Activated CD4-positive, alpha-beta T cell treated with anti-CD3 and anti-CD28 coated beads, Interleukin-2, amount 10 ng/mL, durations not matched to agents 24 days and 14 days (primary cell): ENCODE data around the gene PIK3CD. TPM values are rescaled to one million over a fixed set of nuclear protein-coding genes. Genes with fewer than 3 reads are reported as not detected.

ENCODE experiments used
- DNase-seq: peaks from one replicate; pipeline ENCODE4 v3.0.0; 2022
- H3K27ac Mint-ChIP-seq: one replicate; pipeline ENCODE4 v1.8.0; 2022; ENCODE audit warnings: mild to moderate bottlenecking, mixed read lengths
- H3K27me3 Mint-ChIP-seq: one replicate; pipeline ENCODE4 v1.8.0; 2022; ENCODE audit warnings: mixed read lengths
- H3K36me3 Mint-ChIP-seq: one replicate; pipeline ENCODE4 v1.8.0; 2022; ENCODE audit warnings: low read depth, mild to moderate bottlenecking, mixed read lengths
- H3K4me1 Mint-ChIP-seq: one replicate; pipeline ENCODE4 v1.8.0; 2021; ENCODE audit warnings: mixed read lengths
- H3K4me3 Mint-ChIP-seq: one replicate; pipeline ENCODE4 v1.8.0; 2022; ENCODE audit warnings: mild to moderate bottlenecking, moderate library complexity, mixed read lengths
- H3K9me3 Mint-ChIP-seq: one replicate; pipeline ENCODE4 v1.8.0; 2021; ENCODE audit warnings: mixed read lengths
- intact Hi-C: fragments of 100-400 bp; cut with micrococcal nuclease; formaldehyde crosslinking; loops from one replicate; pipeline ENCODE4 v1.15.1; 2023
- total RNA-seq: library from RNA; stranded (reverse); gene quantifications from 2 replicates; pipeline ENCODE4 v1.2.3, GENCODE V29; 2022

PIK3CD gene
- total RNA-seq, 1 donor from 2014 or later, result 233 TPM

GRCh38 chr1:9716404-9717192 is 65.1 kb downstream of the PIK3CD start:
- H3K9me3 Mint-ChIP-seq, result no peaks in the 10 kb centered on the region
- peaks cover 58% of the 10 kb centered on the region for H3K4me1 Mint-ChIP-seq
- H3K36me3 Mint-ChIP-seq, result peaks cover 72% of the 10 kb centered on the region

GRCh38 chr1:9717193-9718005 is 65.9 kb downstream of the PIK3CD start:
- Mint-ChIP-seq H3K9me3 (no peaks in the 10 kb centered on the region), H3K4me3 (peak overlapping the region; percentile 82), H3K4me1 (peaks cover 57% of the 10 kb centered on the region), H3K27me3 (no peaks in the 10 kb centered on the region), H3K36me3 (peaks cover 74% of the 10 kb centered on the region), H3K27ac (peak overlapping the region; percentile 92)
- DNase-seq, result peak; percentile 96
- intact Hi-C loops, result loop anchor here (1.0 to 2.0 kb wide), 4 partner anchors 11 to 88 kb away; no protein-coding TSS in a partner anchor

More at GRCh38 chr1:9716404-9717192, 65.1 kb downstream of the PIK3CD start:
- H3K4me3 Mint-ChIP-seq, result peak overlapping the region; percentile 82
- peak; percentile 75 for DNase-seq
- intact Hi-C loops, result loop anchor here (1.0 to 2.0 kb wide), 4 partner anchors 12 to 87 kb away; no protein-coding TSS in a partner anchor
- H3K27me3 Mint-ChIP-seq, result no peaks in the 10 kb centered on the region
- peak overlapping the region; percentile 92 for H3K27ac Mint-ChIP-seq

- Mint-ChIP-seq H3K27me3 (no peaks in the 10 kb centered on the region), H3K27ac (peak overlapping the region; percentile 92), H3K36me3 (peaks cover 76% of the 10 kb centered on the region), H3K4me1 (peaks cover 52% of the 10 kb centered on the region), H3K4me3 (peak overlapping the region; percentile 82), H3K9me3 (no peaks in the 10 kb centered on the region)
- no peak for DNase-seq
- intact Hi-C loops, result no loop called here
Measured at GRCh38 chr1:9718006-9718680, 66.6 kb downstream of the PIK3CD start.

- Mint-ChIP-seq H3K27ac (peak overlapping the region; percentile 77), H3K4me1 (peaks cover 54% of the 10 kb centered on the region), H3K9me3 (no peaks in the 10 kb centered on the region), H3K27me3 (no peaks in the 10 kb centered on the region), H3K4me3 (peak overlapping the region; percentile 30), H3K36me3 (peaks cover 82% of the 10 kb centered on the region)
- intact Hi-C loops, result loop anchor here (10.0 kb wide), 1 partner anchor 105 kb away; the partner anchor contains the start of gene CLSTN1
- no peak for DNase-seq
Measured at GRCh38 chr1:9719978-9720722, 68.6 kb downstream of the PIK3CD start.

- no peaks in the 10 kb centered on the region for H3K27me3 Mint-ChIP-seq
- intact Hi-C loops, result loop anchor here (10.0 kb wide), 1 partner anchor 104 kb away; the partner anchor contains the start of gene CLSTN1
- H3K4me3 Mint-ChIP-seq, result no peak overlapping the region
- peaks cover 81% of the 10 kb centered on the region for H3K36me3 Mint-ChIP-seq
- peaks cover 51% of the 10 kb centered on the region for H3K4me1 Mint-ChIP-seq
- no peak for DNase-seq
- no peaks in the 10 kb centered on the region for H3K9me3 Mint-ChIP-seq
- peak overlapping the region; percentile 72 for H3K27ac Mint-ChIP-seq
Measured at GRCh38 chr1:9720785-9721605, 69.5 kb downstream of the PIK3CD start.

- peak; percentile 91 for DNase-seq
- H3K36me3 Mint-ChIP-seq, result peaks cover 80% of the 10 kb centered on the region
- no peak overlapping the region for H3K4me3 Mint-ChIP-seq
- no peaks in the 10 kb centered on the region for H3K27me3 Mint-ChIP-seq
- peaks cover 46% of the 10 kb centered on the region for H3K4me1 Mint-ChIP-seq
- no peaks in the 10 kb centered on the region for H3K9me3 Mint-ChIP-seq
- intact Hi-C loops, result loop anchor here (10.0 kb wide), 1 partner anchor 103 kb away; the partner anchor contains the start of gene CLSTN1
- H3K27ac Mint-ChIP-seq, result no peak overlapping the region
Measured at GRCh38 chr1:9721606-9722377, 70.3 kb downstream of the PIK3CD start.

- H3K27ac Mint-ChIP-seq, result no peak overlapping the region
- no peaks in the 10 kb centered on the region for H3K9me3 Mint-ChIP-seq
- no peak for DNase-seq
- no peak overlapping the region for H3K4me3 Mint-ChIP-seq
- peaks cover 80% of the 10 kb centered on the region for H3K36me3 Mint-ChIP-seq
- H3K4me1 Mint-ChIP-seq, result peaks cover 46% of the 10 kb centered on the region
- no peaks in the 10 kb centered on the region for H3K27me3 Mint-ChIP-seq
- intact Hi-C loops, result loop anchor here (10.0 kb wide), 1 partner anchor 102 kb away; the partner anchor contains the start of gene CLSTN1
Measured at GRCh38 chr1:9722378-9722749, 70.8 kb downstream of the PIK3CD start.

- no peaks in the 10 kb centered on the region for H3K27me3 Mint-ChIP-seq
- H3K4me1 Mint-ChIP-seq, result peaks cover 47% of the 10 kb centered on the region
- no peaks in the 10 kb centered on the region for H3K9me3 Mint-ChIP-seq
- peak overlapping the region; percentile 15 for H3K27ac Mint-ChIP-seq
- no peak for DNase-seq
- intact Hi-C loops, result loop anchor here (10.0 kb wide), 1 partner anchor 102 kb away; the partner anchor contains the start of gene CLSTN1
- H3K36me3 Mint-ChIP-seq, result peaks cover 81% of the 10 kb centered on the region
- no peak overlapping the region for H3K4me3 Mint-ChIP-seq
Measured at GRCh38 chr1:9723068-9723805, 71.7 kb downstream of the PIK3CD start.

- H3K36me3 Mint-ChIP-seq, result peaks cover 84% of the 10 kb centered on the region
- intact Hi-C loops, result loop anchor here (10.0 kb wide), 1 partner anchor 101 kb away; the partner anchor contains the start of gene CLSTN1
- H3K27me3 Mint-ChIP-seq, result no peaks in the 10 kb centered on the region
- no peaks in the 10 kb centered on the region for H3K9me3 Mint-ChIP-seq
- no peak overlapping the region for H3K4me3 Mint-ChIP-seq
- peaks cover 48% of the 10 kb centered on the region for H3K4me1 Mint-ChIP-seq
- H3K27ac Mint-ChIP-seq, result peak overlapping the region; percentile 56
- no peak for DNase-seq
Measured at GRCh38 chr1:9723926-9724325, 72.4 kb downstream of the PIK3CD start.

- DNase-seq, result peak; percentile 91
- no peaks in the 10 kb centered on the region for H3K9me3 Mint-ChIP-seq
- peaks cover 46% of the 10 kb centered on the region for H3K4me1 Mint-ChIP-seq
- intact Hi-C loops, result loop anchor here (5.0 to 10.0 kb wide), 2 partner anchors 100 to 142 kb away; partner anchors contain the start of gene CLSTN1
- peak overlapping the region; percentile 23 for H3K4me3 Mint-ChIP-seq
- peaks cover 82% of the 10 kb centered on the region for H3K36me3 Mint-ChIP-seq
- peak overlapping the region; percentile 56 for H3K27ac Mint-ChIP-seq
- no peaks in the 10 kb centered on the region for H3K27me3 Mint-ChIP-seq
Measured at GRCh38 chr1:9724706-9725476, 73.4 kb downstream of the PIK3CD start.
